ENCODE data around the gene ABCB6.
"Not testable (repeated sequence)": the region's sequence is repeated elsewhere in the genome, so short reads cannot be mapped to it uniquely, and the experiment has no call there.

The ABCB6 gene

GRCh38 chr2:219213486-219214071 is 5.2 kb downstream of the ABCB6 start:
- DNase-seq (ENCODE audit: low read depth): no peak

GRCh38 chr2:219213026-219213415 is 5.7 kb downstream of the ABCB6 start:
- DNase-seq (ENCODE audit: low read depth): no peak

DNA sequence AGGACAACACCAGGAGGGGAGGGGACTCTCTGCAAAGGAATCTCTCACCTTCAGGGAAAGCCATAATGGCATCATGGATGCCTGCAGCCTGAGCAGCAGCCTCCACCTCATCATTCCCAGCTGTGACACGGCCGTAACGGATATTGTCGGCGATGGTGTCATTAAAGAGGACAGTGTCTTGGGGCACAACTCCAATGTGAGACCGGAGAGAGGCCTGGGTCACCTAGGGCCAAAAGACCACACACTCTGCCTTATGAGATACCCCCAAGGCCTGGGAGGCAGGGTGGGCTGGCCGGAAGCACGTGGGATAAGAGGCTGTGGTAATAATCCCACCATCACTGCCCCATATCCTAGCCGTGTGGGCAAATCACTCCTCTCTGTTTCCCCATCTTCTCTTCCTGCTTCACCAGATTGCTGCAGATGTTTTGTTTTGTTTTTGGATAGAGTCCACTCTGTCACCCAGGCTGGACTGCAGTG is 7.8 kb downstream of the ABCB6 start:
- no peak for DNase-seq (ENCODE audit: low read depth)

DNA sequence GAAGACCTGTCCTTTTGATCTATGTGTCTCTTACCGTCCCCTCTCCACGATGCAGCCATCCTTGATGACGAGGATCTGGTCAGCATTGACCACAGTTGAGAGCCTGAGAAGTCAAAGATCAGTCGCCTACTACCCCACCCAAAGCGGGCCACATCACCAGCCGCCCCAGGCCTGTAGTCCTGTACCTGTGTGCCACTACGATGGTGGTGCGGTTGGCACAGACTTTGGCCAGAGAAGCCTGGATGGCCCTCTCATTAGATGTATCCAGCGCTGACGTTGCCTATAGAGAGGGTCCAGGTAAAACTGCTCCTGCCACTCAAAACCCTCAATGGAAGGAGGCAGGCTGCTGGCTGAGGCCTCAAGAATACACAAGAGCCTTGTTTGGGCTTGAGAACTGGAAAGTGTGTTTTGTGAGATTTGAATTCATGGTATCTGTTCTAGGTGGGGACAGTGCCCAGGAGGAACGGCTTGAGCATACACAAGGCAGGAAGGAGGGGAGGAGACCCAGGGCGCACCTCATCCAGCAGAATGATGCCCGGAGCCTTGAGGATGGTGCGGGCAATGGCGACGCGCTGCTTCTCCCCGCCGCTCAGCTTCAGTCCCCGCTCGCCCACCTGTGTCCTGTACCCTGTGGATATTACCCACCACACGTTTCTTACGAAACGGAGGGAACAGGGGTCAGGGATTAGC is 8.4 kb downstream of the ABCB6 start:
- no peak for DNase-seq (ENCODE audit: low read depth)

- no peak for DNase-seq (ENCODE audit: low read depth)
Observed at GRCh38 chr2:219209236-219210195, 9.2 kb downstream of the ABCB6 start.

DNA sequence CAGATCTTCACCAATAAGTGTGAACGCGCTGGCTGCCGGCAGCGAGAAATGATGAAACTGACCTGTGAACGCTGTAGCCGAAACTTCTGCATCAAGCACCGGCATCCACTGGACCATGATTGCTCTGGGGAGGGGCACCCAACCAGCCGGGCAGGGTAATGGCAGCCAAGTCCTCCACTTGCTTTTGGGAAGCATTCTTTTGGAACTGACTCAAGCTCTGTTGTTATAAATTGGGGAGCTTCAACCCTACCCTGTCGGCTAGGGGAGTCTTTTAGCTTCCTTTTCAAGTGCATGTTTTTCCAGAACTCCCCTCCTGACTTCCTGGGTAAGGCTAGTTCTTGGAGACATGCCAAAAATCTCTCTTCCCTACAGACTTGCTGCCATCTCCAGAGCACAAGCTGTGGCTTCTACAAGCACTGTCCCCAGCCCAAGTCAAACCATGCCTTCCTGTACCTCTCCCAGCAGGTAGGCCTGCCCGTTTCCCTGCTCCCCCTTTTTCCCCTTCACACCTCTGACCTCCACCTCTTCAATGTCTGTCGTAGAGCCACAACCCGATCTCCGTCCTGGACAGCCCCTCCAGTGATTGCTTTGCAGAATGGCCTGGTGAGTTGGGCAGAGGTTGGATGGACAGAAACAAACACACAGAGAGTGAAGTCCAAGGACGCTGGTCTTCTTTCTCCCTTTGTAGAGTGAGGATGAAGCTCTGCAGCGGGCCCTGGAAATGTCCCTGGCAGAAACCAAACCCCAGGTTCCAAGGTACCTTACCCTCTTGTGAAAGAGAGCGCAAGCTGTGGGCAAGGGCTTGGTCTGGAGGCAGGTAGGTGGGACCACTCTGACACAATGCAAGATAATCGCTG is 10.6 kb downstream of the ABCB6 start:
- no peak for DNase-seq (ENCODE audit: low read depth)

GRCh38 chr2:219207134-219207883 is 11.4 kb downstream of the ABCB6 start:
- no peak for DNase-seq (ENCODE audit: low read depth)

DNA sequence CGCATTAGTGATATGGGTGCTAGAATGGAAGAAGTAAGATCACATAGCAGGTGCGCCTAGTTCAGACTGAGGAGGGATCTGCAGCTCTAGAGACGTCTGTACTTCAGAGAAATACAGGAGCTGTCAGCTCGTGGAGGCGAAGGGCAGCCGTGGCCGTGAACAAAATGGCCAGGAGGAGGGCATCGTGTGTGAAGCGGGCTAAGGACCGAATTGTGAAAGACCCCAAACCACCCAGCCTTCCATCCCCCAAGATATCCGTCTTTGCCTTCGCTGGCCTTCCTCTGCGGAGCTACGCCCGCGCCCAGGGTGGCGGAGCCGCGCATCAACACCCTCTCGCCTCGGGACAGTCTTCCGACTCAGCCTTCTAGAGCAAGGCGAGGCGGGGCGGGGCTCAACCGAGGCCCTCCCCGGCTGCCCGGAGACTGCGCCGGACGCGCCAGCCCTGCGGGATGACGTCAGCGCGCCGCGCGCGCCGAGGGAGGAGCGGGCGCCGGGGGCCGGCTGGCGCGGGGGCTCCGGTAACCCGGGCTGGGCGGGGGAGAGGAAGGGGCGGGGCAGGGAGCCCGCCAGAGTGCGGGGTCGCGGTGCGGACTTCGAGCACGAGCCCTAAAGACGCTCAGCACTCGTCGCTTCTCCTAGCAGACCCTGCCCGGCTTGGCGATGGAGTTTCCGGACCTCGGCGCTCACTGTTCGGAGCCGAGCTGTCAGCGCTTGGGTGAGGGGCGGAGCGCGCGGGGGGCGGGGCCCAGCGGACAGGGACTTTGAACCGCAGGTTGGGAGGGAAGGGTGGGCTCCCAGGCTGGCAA is 12.2 kb downstream of the ABCB6 start, which contains the start of gene ZFAND2B:
Gene ZFAND2B, plus strand, starts transcription at position 455 of the 806 bp plus-strand sequence. Its CDS starts 206 bp downstream, at position 661.
- DNase-seq (ENCODE audit: low read depth): no peak

GRCh38 chr2:219205981-219206327 is 12.8 kb downstream of the ABCB6 start:
- DNase-seq (ENCODE audit: low read depth): no peak

DNA sequence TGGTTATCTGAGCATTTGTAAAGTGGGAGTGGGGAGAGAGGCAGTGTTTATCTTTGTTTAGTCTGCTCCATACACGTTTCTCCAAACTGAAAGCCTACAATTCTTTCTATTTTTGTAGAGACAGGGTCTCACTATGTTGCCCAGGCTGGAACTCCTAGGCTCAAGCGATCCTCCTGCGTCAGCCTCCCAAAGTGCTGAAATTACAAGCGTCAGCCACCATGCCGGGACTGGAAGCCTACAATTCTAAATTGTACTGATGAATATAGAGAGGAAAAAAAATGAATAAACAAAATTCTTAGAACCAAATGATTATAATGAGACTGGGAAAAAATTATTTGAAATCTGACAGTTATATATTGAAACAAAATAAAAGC is 13.6 kb downstream of the ABCB6 start:
- no peak for DNase-seq (ENCODE audit: low read depth)

DNA sequence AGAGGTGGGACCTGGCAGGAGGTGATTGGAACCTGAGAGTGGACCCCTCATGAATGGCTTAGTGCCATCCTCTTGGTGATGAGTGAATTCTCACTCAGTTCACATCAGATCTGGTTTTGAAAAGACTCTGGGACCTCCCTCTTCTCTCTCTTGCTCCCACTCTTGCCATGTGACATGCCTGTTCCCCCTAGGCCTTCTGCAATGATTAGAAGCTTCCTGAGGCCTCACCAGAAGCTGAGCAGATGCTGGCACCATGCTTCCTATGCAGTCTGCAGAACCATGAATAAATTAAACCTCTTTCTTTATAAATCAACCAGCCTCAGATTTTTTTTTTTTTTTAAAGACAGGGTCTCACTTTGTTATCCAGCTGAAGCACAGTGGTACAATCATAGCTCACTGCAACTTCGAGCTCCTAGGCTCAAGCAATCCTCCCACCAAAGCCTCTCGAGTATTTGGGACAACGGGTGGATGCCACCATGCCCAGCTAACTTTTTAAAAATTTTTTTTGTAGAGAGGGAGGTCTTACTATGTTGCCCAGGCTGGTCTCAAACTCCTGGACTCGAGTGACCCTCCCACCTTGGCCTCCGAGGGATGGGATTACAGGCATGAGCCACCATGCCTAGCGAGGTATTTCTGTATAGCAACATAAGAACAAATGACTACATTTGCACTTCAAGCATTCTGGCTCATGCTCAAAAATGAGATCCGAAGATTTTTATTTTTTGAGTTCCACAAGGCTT is 14.2 kb downstream of the ABCB6 start:
- no peak for DNase-seq (ENCODE audit: low read depth)

DNA sequence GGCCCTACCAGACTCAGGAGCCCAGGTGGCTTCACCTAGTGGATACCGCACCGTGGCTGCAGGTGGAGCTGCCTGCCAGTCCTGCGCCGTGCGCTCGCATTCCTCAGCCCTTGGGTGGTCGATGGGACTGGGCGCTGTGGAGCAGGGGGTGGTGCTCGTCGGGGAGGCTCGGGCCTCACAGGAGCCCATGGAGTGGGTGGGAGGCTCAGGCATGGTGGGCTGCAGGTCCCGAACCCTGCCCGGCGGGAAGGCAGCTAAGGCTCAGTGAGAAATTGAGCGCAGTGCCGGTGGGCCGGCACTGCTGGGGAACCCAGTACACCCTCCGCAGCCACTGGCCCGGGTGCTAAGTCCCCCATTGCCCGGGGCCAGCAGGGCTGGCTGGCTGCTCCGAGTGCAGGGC is 17.4 kb downstream of the ABCB6 start:
- DNase-seq (ENCODE audit: low read depth): not testable (repeated sequence)

- not testable (repeated sequence) for DNase-seq (ENCODE audit: low read depth)
Observed at GRCh38 chr2:219200502-219201326, 18.0 kb downstream of the ABCB6 start.

- DNase-seq (ENCODE audit: low read depth): no peak
Observed at GRCh38 chr2:219199470-219200211, 19.1 kb downstream of the ABCB6 start.

- no peak for DNase-seq (ENCODE audit: low read depth)
Observed at GRCh38 chr2:219198974-219199373, 19.8 kb downstream of the ABCB6 start.

GRCh38 chr2:219197388-219197787 is 21.4 kb downstream of the ABCB6 start:
- no peak for DNase-seq (ENCODE audit: low read depth)

GRCh38 chr2:219186754-219187456 is 31.9 kb downstream of the ABCB6 start:
- no peak for DNase-seq (ENCODE audit: low read depth)
